GM20431 (cell line): ENCODE measurements around the gene IDH2.
"Not testable (repeated sequence)": the region's sequence is repeated elsewhere in the genome, so short reads cannot be mapped to it uniquely, and the experiment has no call there.

Experiments used
- in situ Hi-C: fragments of 300-500 bp; cut with MseI, MboI; formaldehyde crosslinking; loops from one replicate; pipeline ENCODE4 v1.15.0; 2020; ENCODE audit warnings: low sequenced_read_pairs; ENCODE audit not compliant: unreplicated experiment

IDH2 gene

GRCh38 chr15:90101969-90102890, at the start of gene IDH2:
TSS of gene IDH2 (minus strand) at chr15:90102468. CDS start at chr15:90102390, 78 bp downstream.
- in situ Hi-C loops = no loop called here

GRCh38 chr15:90150551-90150950, 48.3 kb upstream of the IDH2 start:
- in situ Hi-C loops = not testable (repeated sequence)

GRCh38 chr15:90149609-90150340, 47.5 kb upstream of the IDH2 start:
- in situ Hi-C loops = no loop called here

GRCh38 chr15:90146198-90146761, 44.0 kb upstream of the IDH2 start:
- in situ Hi-C loops = not testable (repeated sequence)

GRCh38 chr15:90145761-90146160, 43.5 kb upstream of the IDH2 start:
- in situ Hi-C loops = no loop called here

DNA sequence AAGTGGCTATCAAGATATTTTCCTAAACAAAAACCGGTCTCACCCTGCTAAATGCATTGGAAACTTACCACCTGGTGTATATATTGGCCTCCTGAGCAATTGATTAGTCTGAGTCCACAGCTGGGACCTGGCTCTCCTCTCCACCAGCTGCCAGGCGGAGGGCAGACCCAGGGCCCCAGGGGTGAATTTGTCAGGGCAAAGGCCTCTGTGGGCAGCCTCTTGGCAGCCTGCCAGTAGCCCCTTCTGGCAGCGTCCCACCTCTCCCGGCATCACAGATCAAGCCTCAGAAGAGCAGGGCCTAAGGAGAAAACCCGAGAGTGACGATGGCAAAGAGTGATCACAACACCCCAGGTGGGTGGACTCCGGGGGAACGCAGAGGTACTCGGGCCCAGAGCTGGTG, 43.0 kb upstream of the IDH2 start:
- in situ Hi-C loops = no loop called here

GRCh38 chr15:90143166-90143655, 40.9 kb upstream of the IDH2 start:
- in situ Hi-C loops = no loop called here

GRCh38 chr15:90142216-90143165, 40.2 kb upstream of the IDH2 start:
- in situ Hi-C loops = no loop called here

GRCh38 chr15:90141646-90142045, 39.4 kb upstream of the IDH2 start:
- in situ Hi-C loops = no loop called here

DNA sequence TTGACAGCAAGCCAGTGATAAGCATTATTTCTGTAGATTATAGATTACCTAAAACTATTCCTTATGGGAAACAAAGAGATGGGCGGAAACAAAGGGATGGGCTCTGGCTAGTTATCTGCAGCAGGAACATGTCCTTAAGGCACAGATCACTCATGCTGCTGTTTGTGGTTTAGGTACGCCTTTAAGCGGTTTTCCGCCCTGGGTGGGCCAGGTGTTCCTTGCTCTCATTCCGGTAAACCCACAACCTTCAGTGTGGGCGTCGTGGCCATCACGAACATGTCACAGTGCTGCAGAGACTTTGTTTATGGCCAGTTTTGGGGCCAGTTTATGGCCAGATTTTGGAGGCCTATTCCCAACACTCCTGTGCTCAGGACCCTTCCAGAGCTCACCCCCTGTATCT, 37.3 kb upstream of the IDH2 start:
- in situ Hi-C loops = not testable (repeated sequence)

GRCh38 chr15:90138071-90138833, 36.0 kb upstream of the IDH2 start:
- in situ Hi-C loops = no loop called here

- in situ Hi-C loops = no loop called here
These were observed 30.2 kb upstream of the IDH2 start for GRCh38 chr15:90132437-90132836.

DNA sequence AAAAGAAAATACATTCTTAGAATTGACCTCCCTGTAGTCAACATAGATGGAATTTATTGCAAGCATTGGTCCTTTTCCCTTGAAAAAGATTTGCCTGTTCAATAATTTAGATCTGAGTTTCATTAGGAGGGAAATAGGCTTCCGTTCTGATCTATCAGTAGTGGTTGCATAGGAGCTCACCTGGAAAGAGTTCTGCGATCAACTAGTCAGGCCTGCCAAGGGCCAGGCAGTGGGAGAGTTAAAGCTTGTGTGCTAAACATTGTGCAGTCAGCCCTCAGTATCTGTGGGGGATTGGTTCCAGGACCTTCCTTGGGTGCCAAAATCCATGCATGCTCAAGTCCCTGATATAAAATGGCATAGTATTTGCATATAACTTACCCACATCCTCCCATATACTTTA, 29.6 kb upstream of the IDH2 start:
- in situ Hi-C loops = no loop called here

DNA sequence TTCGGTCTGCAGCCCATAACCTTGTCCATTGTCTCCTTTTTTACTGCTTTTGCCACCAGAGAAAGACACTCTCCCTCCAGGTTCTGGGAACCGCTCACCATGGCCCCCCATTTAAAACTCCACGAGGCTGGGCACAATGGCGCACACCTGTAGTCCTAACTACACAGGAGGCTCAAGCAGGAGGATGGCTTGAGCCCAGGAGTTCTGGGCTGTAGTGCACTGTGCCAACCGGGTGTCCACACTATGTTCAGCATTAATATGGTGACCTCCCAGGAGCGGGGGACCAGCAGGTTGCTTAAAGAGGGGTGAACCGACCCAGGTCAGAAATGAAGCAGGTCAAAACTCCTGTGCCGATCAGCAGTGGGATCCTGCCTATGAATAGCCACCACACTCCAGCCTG, 28.0 kb upstream of the IDH2 start:
- in situ Hi-C loops = no loop called here

DNA sequence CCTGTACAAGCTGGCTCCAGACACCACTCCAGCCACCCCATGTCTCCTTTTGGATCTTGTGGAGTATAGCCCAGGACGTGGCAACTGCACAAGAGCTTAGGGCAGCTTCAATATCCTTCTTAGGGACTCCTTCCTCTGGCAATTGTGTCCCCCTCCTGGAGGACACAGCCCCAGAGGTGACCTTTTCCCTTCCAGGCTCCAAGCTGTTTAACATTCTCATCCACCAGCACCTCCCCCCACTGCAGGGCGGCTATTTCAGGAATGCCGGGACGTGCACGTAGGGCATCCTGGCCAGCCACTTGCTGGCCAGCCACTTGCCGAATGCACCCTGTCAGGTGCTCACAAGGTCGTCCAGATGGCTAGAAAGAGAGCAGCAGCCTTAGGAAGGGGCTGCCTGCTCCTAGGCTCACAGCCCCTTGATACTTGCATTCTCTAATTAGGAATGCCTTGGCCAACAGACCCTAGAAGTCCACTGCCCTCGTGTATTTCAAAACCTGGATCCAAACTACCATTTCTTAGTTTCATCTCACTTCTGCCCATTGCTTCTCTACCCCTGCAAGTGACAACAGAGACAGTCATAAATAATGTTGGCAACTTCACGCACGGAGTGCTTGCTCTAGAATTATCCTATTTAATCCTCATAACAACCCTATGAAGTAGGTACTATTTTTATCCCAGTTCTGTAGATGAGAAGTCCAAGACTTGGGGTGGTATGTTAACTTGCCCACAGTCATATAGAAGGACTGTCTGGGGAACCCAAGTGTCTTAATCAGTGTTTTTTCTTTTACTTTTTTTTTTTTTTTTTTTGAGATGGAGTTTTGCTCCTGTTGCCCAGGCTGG, 24.5 kb upstream of the IDH2 start:
- in situ Hi-C loops = no loop called here

DNA sequence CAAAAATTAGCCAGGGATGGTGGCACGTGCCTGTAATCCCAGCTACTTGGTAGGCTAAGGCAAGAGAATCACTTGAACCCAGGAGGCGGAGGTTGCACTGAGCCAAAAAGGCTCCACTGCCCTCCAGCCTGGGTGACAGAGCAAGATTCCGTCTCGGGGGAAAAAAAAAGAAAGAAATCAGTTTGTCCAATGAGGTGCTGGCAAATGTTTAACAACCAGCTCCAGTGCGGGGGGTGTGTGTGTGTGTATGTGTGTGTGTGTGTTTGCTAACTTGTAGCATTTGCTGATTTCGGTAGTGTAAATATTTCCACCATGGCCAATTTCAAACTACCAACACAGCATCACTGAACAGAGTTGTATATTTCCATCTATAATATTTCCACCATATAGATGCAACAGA, 23.8 kb upstream of the IDH2 start:
- in situ Hi-C loops = no loop called here

GRCh38 chr15:90124507-90124906, 22.2 kb upstream of the IDH2 start:
- in situ Hi-C loops = no loop called here

DNA sequence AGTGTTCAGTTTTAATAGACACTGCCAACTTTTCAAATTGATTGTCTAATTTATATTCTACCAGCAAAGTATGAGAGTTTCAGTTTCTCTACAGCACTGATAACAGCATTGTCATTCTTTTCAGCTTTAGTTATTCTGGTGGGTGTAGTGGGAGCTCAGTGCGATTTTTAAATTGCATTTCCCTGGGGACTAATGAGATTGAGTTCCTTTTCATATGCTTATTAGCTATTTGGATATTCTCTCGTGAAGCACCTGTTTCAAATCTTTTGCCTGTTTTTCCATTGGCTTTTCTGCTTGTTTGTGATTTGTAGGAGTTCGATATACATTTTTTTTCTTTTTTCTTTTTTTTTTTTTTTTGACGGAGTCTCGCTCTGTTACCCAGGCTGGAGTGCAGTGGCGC, 18.8 kb upstream of the IDH2 start:
- in situ Hi-C loops = no loop called here
